Activated CD8-positive, alpha-beta memory T cell treated with anti-CD3 and anti-CD28 coated beads for 1 hour (primary cell): Measurements from ENCODE around the gene PTGS1.
"Not testable (repeated sequence)": the region's sequence is repeated elsewhere in the genome, so short reads cannot be mapped to it uniquely, and the experiment has no call there.

ENCODE experiments used
- DNase-seq, 2 donors: peaks; one replicate each; pipeline ENCODE4 v3.0.0-alpha.2; 2020; ENCODE audit warnings: low read depth in 1 of 2; ENCODE audit errors: extremely low read depth in 1 of 2

Gene PTGS1

DNA sequence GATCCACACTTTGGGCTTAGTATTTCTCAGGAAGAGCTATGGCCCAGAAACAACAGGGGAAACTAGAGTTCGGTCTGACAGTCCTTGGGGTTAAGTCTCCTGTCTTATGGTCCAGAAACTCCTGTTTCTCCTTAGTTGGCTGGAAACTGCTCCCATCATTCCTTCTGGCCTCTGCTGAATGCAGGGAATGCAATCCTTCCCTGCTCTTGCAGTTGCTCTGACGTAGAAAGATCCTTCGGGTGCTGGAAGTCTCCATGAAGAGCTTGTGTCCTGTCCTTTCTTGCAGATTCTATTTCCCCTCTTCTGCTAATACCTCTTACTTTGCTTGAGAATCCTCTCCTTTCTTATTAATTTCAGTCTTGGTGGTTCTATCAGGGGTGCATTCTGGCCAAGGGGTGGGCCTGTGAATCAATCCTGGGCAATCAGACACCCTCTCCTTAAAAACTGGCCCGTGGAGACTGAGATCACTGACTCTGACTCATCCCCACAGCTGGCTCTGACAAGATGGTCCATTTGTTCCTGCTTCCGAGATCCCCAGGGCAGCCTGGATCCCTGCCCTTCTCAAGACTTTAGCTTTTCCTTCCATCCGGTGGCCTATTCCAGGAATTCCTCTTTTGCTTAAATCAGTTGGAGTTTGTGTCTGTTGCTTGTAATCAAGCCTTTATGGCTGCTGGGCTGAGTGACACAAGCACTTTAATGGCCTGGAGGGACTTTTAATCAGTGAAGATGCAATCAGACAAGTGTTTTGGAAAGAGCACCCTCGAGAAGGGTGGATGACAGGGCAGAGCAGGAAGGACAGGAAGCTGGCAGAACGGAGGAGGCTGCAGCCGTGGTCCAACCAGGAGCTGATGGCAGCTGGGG lies 23.7 kb downstream of the PTGS1 start:
- no peak for DNase-seq

- no peak for DNase-seq
Observed at GRCh38 chr9:122396614-122397148, 25.9 kb downstream of the PTGS1 start.

- DNase-seq = no peak
Observed at GRCh38 chr9:122397749-122398148, 26.9 kb downstream of the PTGS1 start.

DNA sequence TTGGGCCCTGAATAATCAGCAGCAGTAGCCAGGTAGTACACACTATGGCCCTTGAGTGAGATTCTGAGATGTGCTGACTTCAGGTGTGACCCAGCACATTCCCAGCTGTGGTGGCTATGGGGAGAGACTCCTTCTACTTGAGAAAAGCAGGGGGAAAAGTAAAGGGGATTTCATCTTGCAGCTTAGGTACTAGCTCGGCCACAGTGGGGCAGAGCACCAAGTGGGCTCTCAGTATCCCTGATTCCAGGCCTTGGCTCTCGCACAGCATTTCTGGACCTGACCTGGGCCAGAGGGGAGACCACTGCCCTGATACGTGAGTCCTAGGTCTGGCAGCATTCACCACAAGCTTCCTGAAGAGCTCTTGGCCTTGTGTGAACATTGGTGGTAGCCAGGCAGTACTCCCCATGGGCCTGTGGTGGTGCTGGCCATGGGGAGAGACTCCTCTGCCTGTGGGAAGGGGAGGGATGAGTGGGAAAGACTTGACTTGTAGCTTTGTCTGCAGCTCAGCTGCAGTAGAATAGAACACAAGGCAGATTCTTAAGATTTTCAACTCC lies 27.6 kb downstream of the PTGS1 start:
- DNase-seq = no peak

DNA sequence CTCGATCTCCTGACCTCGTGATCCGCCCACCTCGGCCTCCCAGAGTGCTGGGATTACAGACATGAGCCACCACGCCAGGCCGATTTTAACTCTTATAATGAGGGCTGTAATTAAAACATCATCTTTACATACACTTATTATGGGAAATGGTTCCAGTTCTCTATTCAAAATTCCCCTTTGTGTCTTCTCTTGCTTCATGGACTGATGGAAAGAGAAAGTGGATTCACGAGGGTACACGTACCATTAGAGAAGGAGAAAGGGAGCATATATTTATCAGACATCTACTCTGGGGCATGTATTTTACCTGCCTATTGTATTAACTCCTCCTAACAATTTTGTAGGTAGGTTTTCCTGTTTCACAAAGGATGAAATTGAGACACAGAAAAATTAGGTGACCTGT lies 31.1 kb downstream of the PTGS1 start:
- DNase-seq = no peak

DNA sequence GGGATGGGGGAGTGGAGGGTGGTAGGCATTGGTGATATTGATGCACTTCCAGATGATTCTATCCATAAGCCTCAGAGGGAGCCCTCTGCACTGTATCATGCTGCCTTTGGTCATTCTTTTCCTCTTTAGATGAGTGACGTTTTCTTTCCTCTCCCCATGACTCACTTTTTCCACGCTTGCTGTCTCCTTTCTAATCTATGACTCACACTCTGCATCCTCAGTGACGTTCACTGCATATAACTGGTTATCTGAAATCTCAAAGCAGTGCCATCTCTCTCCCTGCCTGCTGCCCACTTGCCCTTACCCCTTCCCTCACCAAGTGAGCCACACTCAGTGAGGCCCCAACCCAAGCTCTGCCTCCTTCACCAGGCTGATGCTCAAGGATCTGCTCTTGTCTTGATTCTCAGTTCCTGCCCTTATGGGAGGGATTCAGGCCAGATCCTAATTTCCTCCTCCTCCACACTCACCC lies 31.6 kb downstream of the PTGS1 start:
- DNase-seq = no peak

- DNase-seq = no peak
Observed at GRCh38 chr9:122402874-122403273, 32.0 kb downstream of the PTGS1 start.

DNA sequence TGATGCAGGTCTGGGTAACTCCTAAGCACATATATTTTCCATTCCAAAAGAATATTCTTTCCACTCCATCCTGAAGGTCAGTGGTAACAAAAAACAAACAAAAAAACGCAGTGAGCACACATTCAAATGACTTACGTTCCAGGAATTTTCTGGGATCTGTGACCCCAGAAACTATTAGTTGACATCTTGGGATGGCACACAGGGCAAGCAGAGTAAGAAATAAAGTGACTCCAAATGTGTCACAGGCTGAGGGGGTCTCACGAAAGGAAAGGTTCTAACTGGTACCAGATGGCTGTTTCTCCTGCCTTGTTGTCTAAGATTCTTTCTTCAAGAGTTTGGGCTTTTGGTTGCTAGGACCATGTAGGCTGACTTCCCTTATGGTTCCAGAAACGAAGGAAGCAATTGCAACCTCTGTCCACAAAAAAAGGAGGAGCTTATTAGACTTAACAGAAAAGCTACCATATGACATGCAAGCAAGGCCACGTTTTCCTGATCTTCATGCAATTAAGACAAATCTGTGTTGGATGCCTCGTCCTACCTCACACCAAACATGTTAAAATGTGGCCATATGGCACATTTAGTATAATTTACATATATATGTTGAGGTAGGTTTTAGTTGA lies 32.7 kb downstream of the PTGS1 start:
- DNase-seq = no peak

DNA sequence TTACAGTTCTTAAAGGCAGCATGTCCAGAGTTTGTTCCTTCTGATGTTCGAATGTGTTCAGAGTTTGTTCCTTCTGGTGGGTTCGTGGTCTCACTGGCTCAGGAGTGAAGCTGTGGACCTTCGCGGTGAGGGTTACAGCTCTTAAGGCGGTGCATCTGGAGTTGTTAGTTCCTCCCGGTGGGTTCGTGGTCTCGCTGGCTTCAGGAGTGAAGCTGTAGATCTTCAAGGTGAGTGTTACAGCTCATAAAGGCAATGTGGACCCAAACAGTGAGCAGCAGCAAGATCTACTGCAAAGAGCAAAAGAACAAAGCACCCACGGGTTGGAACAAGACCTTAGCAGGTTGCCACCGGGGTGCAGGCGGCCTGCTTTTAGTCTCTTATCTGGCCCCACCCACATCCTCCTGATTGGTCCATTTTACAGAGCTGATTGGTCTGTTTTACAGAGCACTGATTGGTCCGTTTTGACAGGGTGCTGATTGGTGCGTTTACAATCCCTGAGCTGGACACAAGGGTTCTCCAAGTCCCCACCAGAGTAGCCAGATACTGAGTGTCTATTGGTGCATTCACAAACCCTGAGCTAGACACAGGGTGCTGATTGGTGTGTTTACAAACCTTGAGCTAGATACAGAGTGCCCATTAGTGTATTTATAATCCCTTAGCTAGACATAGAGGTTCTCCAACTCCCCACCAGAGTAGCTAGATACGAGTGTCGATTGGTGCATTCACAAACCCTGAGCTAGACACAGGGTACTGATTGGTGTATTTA lies 34.7 kb downstream of the PTGS1 start:
- not testable (repeated sequence) for DNase-seq

- DNase-seq = no peak
Observed at GRCh38 chr9:122406070-122406890, 35.5 kb downstream of the PTGS1 start.

DNA sequence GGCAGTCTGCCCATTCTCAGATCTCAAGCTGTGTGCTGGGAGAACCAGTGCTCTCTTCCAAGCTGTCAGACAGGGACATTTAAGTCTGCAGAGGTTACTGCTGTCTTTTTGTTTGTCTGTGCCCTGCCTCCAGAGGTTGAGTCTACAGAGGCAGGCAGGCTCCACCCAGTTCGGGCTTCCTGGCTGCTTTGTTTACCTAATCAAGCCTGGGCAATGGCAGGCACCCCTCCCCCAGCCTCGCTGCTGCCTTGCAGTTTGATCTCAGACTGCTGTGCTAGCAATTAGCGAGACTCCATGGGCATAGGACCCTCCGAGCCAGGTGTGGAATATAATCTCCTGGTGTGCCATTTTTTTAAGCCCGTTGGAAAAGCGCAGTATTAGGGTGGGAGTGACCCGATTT lies 43.3 kb downstream of the PTGS1 start:
- not testable (repeated sequence) for DNase-seq

DNA sequence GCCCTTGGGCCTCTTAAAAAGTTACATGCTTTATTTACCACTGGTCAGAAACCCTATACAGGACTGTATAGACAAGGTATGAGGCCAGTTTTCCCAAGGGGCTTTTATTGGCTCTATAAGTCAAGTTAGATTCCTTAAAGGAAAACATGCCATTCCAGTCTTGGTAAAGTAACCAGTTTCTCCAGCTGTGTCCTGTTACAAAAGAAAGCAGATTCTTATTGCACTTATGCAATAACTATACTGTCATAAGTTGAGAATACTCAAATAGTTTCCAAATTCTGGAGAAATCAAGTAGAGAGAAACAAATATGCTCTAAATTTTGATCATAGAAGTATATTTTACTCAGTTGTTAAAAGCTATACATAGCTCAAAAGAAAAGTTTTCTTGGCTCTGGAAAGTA lies 47.2 kb downstream of the PTGS1 start:
- DNase-seq = no peak

DNA sequence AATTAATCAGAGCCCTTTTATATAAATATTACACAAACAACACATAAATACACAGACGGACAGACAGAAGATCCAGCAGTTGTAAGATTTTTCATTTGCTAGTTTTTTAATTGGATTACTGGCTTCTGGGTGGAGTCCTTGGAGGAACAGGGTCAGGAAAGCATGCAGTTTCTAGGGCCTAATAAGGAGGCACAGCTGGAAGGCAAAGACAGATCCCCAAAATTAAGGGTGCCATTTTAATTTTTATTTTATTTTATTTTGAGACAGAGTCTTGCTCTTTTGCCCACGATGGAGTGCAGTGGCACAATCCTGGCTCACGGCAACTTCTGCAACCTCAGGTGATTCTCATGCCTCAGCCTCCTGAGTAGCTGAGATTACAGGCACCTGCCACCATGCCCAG lies 49.5 kb downstream of the PTGS1 start:
- no peak for DNase-seq

DNA sequence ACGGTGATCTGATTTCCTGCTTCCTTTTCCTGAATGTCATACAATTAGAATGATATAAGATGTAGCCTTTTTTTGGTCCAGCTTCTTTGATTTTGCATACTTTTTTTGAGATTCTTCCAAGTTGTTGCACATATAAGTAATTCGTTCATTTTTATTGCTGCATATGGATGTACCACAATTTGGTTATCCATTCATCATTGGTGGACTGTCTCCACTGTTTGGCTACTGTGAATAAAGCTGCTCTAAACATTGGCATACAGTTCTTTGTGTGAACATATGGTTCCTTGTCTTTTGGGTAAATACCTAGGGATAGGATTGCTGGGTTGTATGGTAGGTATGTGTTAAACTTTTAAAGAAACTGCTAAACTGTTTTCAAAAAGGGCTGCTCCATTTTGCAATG lies 54.3 kb downstream of the PTGS1 start:
- no peak for DNase-seq

- no peak for DNase-seq
Observed at GRCh38 chr9:122426723-122427122, 55.9 kb downstream of the PTGS1 start.

- no peak for DNase-seq
Observed at GRCh38 chr9:122442568-122442967, 71.7 kb downstream of the PTGS1 start.

- DNase-seq = no peak
Observed at GRCh38 chr9:122444041-122444733, 73.4 kb downstream of the PTGS1 start.
